ENCODE measurements around the gene MYCT1. TPM values are rescaled to one million over a fixed set of nuclear protein-coding genes. Genes with fewer than 3 reads are reported as not detected.

Gene MYCT1
- total RNA-seq, 1 experiment from 2014 or later = 0.17 TPM

- H4K91ac ChIP-seq (ENCODE audit: insufficient read length, low read depth, low read length) = no peak overlapping the region
- no peaks in the 10 kb centered on the region for H3K9me3 ChIP-seq (ENCODE audit: control insufficient read depth, low read depth, low read length)
- H2BK12ac ChIP-seq (ENCODE audit: insufficient read length, low read depth, low read length) = no peak overlapping the region
- H3K9ac ChIP-seq (ENCODE audit: extremely low read depth, insufficient read length, low read length) = no peak overlapping the region
- no peak overlapping the region for H3K4me2 ChIP-seq (ENCODE audit: insufficient read depth, insufficient read length, low read length)
- no peak overlapping the region for H3K18ac ChIP-seq (ENCODE audit: insufficient read length, low read depth, low read length)
- Mint-ChIP-seq H3K4me1 (peaks cover 4 to 9% of the 10 kb centered on the region in 2 experiments), H3K9me3 (no peaks in the 10 kb centered on the region), H3K36me3 (ENCODE audit: insufficient read depth in 1 of 3, low read depth in 3 of 3) (no peaks in the 10 kb centered on the region), H3K4me3 (no peak overlapping the region), H3K27ac (no peak overlapping the region; a peak in 1 of 7 replicates), H3K27me3 (ENCODE audit: low read depth) (no peaks in the 10 kb centered on the region)
- no peak overlapping the region for H4K8ac ChIP-seq (replicated peaks; ENCODE audit: insufficient read length, low read depth, low read length)
- no peaks in the 10 kb centered on the region for H3K79me1 ChIP-seq (ENCODE audit: insufficient read depth, low read depth, low read length, poor library complexity, severe bottlenecking)
- no peak for DNase-seq
- H3K23ac ChIP-seq (ENCODE audit: insufficient read length, low read depth, low read length) = no peak overlapping the region
- no peak overlapping the region for H2BK5ac ChIP-seq (ENCODE audit: insufficient read length, low read length)
- no peak overlapping the region for H4K5ac ChIP-seq (ENCODE audit: insufficient read length, low read depth, low read length)
- H4K20me1 ChIP-seq (ENCODE audit: control insufficient read depth, insufficient read depth, insufficient read length) = no peaks in the 10 kb centered on the region
- no peak overlapping the region for H3K27ac ChIP-seq (ENCODE audit: insufficient read length, low read depth, low read length)
- no peak for TF ChIP-seq CTCF (conservative IDR thresholded peaks at IDR 0.05)
- H3K79me2 ChIP-seq (ENCODE audit: insufficient read depth, low read length) = no peaks in the 10 kb centered on the region
- no peak overlapping the region for H2BK20ac ChIP-seq (ENCODE audit: low read depth, low read length, poor library complexity, severe bottlenecking)
- H3K23me2 ChIP-seq (ENCODE audit: insufficient read length, low read depth, low read length, poor library complexity, severe bottlenecking) = no peaks in the 10 kb centered on the region
- no peak overlapping the region for H3K56ac ChIP-seq (ENCODE audit: insufficient read length, low read depth, low read length)
- H2BK120ac ChIP-seq (ENCODE audit: low read depth, low read length, poor library complexity, severe bottlenecking) = no peak overlapping the region
- no peak overlapping the region for H2BK15ac ChIP-seq (ENCODE audit: low read depth, low read length)
- H3T11ph ChIP-seq (ENCODE audit: low read length) = no peak overlapping the region
- WGBS (ENCODE audit: extremely low coverage, insufficient read length, low lambda C conversion rate) = no CpG with 5 or more reads among the region's 3 CpGs
- no peak overlapping the region for H2AK5ac ChIP-seq (ENCODE audit: insufficient read length, low read length)
- H3K4me1 ChIP-seq (ENCODE audit: insufficient read depth, low read length) = no peaks in the 10 kb centered on the region
- H3K14ac ChIP-seq (ENCODE audit: insufficient read depth, low read length) = no peak overlapping the region
- no peak overlapping the region for H2AFZ ChIP-seq (ENCODE audit: low read length)
- H3K27me3 ChIP-seq (ENCODE audit: insufficient read depth, low read length) = no peaks in the 10 kb centered on the region
- no peak overlapping the region for H3K4ac ChIP-seq (ENCODE audit: low read depth, low read length)
Measured at GRCh38 chr6:152651986-152652385, 45.7 kb upstream of the MYCT1 start.
